Measurements from ENCODE around the gene TSPAN10.
A peak's percentile ranks its signal among the peaks of the same experiment; 100 is the strongest.

The TSPAN10 gene

GRCh38 chr17:81651692-81652091, 14.7 kb downstream of the TSPAN10 start:
- no peak overlapping the region for H3K27ac ChIP-seq (ENCODE audit: low read depth, low read length)
- 90% methylated on average over 10 of the region's 10 CpGs for WGBS

GRCh38 chr17:81652906-81653771, 16.1 kb downstream of the TSPAN10 start:
- no peaks in the 10 kb centered on the region; the same call in none of the 2 replicates for H3K9me3 ChIP-seq (ENCODE audit: insufficient read depth, low read depth, low read length)
- 0 out of 2 replicates have a peak overlapping the region, but pooled peaks have one; percentile 47 for H3K9ac ChIP-seq (ENCODE audit: low read depth, low read length)
- peak overlapping the region; percentile 44 for H3K4me3 ChIP-seq (ENCODE audit: low read length)
- peaks cover 4% of the 10 kb centered on the region for H3K4me1 ChIP-seq (ENCODE audit: insufficient read depth, low read length)
- H3K36me3 ChIP-seq (ENCODE audit: insufficient read depth, low read length) = no peaks in the 10 kb centered on the region
- WGBS = 20% methylated on average over 27 of the region's 27 CpGs
- peak overlapping the region; percentile 41; the same call in 1 of the 2 replicates for H3K27ac ChIP-seq (ENCODE audit: low read depth, low read length)
- peaks cover 17% of the 10 kb centered on the region for H3K27me3 ChIP-seq (ENCODE audit: insufficient read depth, low read length)

More at GRCh38 chr17:81651692-81652091, 14.7 kb downstream of the TSPAN10 start:
- Histone ChIP-seq H3K9me3 (ENCODE audit: insufficient read depth, low read depth, low read length) (no peaks in the 10 kb centered on the region; the same call in none of the 2 replicates), H3K4me1 (ENCODE audit: insufficient read depth, low read length) (peaks cover 4% of the 10 kb centered on the region), H3K36me3 (ENCODE audit: insufficient read depth, low read length) (no peaks in the 10 kb centered on the region), H3K4me3 (ENCODE audit: low read length) (no peak overlapping the region), H3K9ac (ENCODE audit: low read depth, low read length) (no peak overlapping the region), H3K27me3 (ENCODE audit: insufficient read depth, low read length) (peaks cover 32% of the 10 kb centered on the region)

- H3K27ac ChIP-seq (ENCODE audit: low read depth, low read length) = no peak overlapping the region
- no peaks in the 10 kb centered on the region for H3K36me3 ChIP-seq (ENCODE audit: insufficient read depth, low read length)
- peaks cover 4% of the 10 kb centered on the region for H3K4me1 ChIP-seq (ENCODE audit: insufficient read depth, low read length)
- no peaks in the 10 kb centered on the region for H3K27me3 ChIP-seq (ENCODE audit: insufficient read depth, low read length)
- no peak overlapping the region for H3K4me3 ChIP-seq (ENCODE audit: low read length)
- no peaks in the 10 kb centered on the region for H3K9me3 ChIP-seq (ENCODE audit: insufficient read depth, low read depth, low read length)
- WGBS = 92% methylated on average over 18 of the region's 18 CpGs
- no peak overlapping the region for H3K9ac ChIP-seq (ENCODE audit: low read depth, low read length)
Measured at GRCh38 chr17:81655378-81656117, 18.6 kb downstream of the TSPAN10 start.

- Histone ChIP-seq H3K4me3 (ENCODE audit: low read length) (no peak within 1 kb of the TSS), H3K9ac (ENCODE audit: low read depth, low read length) (no peak within 1 kb of the TSS)
Measured at GRCh38 chr17:81656118-81656743, 19.2 kb downstream of the TSPAN10 start, which contains the start of gene PDE6G. TSS of gene PDE6G (minus strand) at chr17:81656542. CDS start at chr17:81653305, 3,237 bp downstream.

GRCh38 chr17:81656835-81657234, 19.8 kb downstream of the TSPAN10 start:
- Histone ChIP-seq H3K36me3 (ENCODE audit: insufficient read depth, low read length) (no peaks in the 10 kb centered on the region), H3K9ac (ENCODE audit: low read depth, low read length) (no peak overlapping the region), H3K4me3 (ENCODE audit: low read length) (no peak overlapping the region), H3K4me1 (ENCODE audit: insufficient read depth, low read length) (peaks cover 4% of the 10 kb centered on the region), H3K27me3 (ENCODE audit: insufficient read depth, low read length) (no peaks in the 10 kb centered on the region), H3K27ac (ENCODE audit: low read depth, low read length) (no peak overlapping the region), H3K9me3 (ENCODE audit: insufficient read depth, low read depth, low read length) (no peaks in the 10 kb centered on the region)
- 85% methylated on average over 4 of the region's 4 CpGs for WGBS

More at GRCh38 chr17:81656118-81656743, 19.2 kb downstream of the TSPAN10 start, which contains the start of gene PDE6G:
- H3K4me1 ChIP-seq (ENCODE audit: insufficient read depth, low read length) = peaks cover 4% of the 10 kb centered on the region
- H3K36me3 ChIP-seq (ENCODE audit: insufficient read depth, low read length) = no peaks in the 10 kb centered on the region
- no peaks in the 10 kb centered on the region for H3K9me3 ChIP-seq (ENCODE audit: insufficient read depth, low read depth, low read length)
- no peaks in the 10 kb centered on the region for H3K27me3 ChIP-seq (ENCODE audit: insufficient read depth, low read length)
- 88% methylated on average over 15 of the region's 15 CpGs for WGBS
- no peak within 1 kb of the TSS for H3K27ac ChIP-seq (ENCODE audit: low read depth, low read length)

- Histone ChIP-seq H3K4me1 (ENCODE audit: insufficient read depth, low read length) (no peaks in the 10 kb centered on the region), H3K9ac (ENCODE audit: low read depth, low read length) (no peak overlapping the region), H3K27ac (ENCODE audit: low read depth, low read length) (no peak overlapping the region), H3K4me3 (ENCODE audit: low read length) (no peak overlapping the region), H3K36me3 (ENCODE audit: insufficient read depth, low read length) (peaks cover 2% of the 10 kb centered on the region; the same call in 1 of the 2 replicates), H3K27me3 (ENCODE audit: insufficient read depth, low read length) (no peaks in the 10 kb centered on the region), H3K9me3 (ENCODE audit: insufficient read depth, low read depth, low read length) (no peaks in the 10 kb centered on the region)
- WGBS = 96% methylated on average over 5 of the region's 5 CpGs
Measured at GRCh38 chr17:81659038-81659437, 22.0 kb downstream of the TSPAN10 start.

GRCh38 chr17:81660441-81660840, 23.4 kb downstream of the TSPAN10 start:
- Histone ChIP-seq H3K27ac (ENCODE audit: low read depth, low read length) (no peak overlapping the region), H3K9ac (ENCODE audit: low read depth, low read length) (no peak overlapping the region), H3K27me3 (ENCODE audit: insufficient read depth, low read length) (no peaks in the 10 kb centered on the region), H3K36me3 (ENCODE audit: insufficient read depth, low read length) (peaks cover 13% of the 10 kb centered on the region), H3K4me3 (ENCODE audit: low read length) (no peak overlapping the region), H3K9me3 (ENCODE audit: insufficient read depth, low read depth, low read length) (no peaks in the 10 kb centered on the region), H3K4me1 (ENCODE audit: insufficient read depth, low read length) (peaks cover 4% of the 10 kb centered on the region; the same call in 1 of the 2 replicates)
- WGBS = 96% methylated on average over 9 of the region's 9 CpGs

GRCh38 chr17:81662002-81662401, 25.0 kb downstream of the TSPAN10 start:
- no peak overlapping the region for H3K9ac ChIP-seq (ENCODE audit: low read depth, low read length)
- 94% methylated on average over 4 of the region's 4 CpGs for WGBS
- no peak overlapping the region for H3K4me3 ChIP-seq (ENCODE audit: low read length)
- H3K36me3 ChIP-seq (ENCODE audit: insufficient read depth, low read length) = peaks cover 13% of the 10 kb centered on the region
- no peak overlapping the region for H3K27ac ChIP-seq (ENCODE audit: low read depth, low read length)
- no peaks in the 10 kb centered on the region for H3K27me3 ChIP-seq (ENCODE audit: insufficient read depth, low read length)
- H3K9me3 ChIP-seq (ENCODE audit: insufficient read depth, low read depth, low read length) = no peaks in the 10 kb centered on the region
- peaks cover 8% of the 10 kb centered on the region; the same call in 1 of the 2 replicates for H3K4me1 ChIP-seq (ENCODE audit: insufficient read depth, low read length)

- H3K4me1 ChIP-seq (ENCODE audit: insufficient read depth, low read length) = peaks cover 16% of the 10 kb centered on the region
- no peak overlapping the region for H3K27ac ChIP-seq (ENCODE audit: low read depth, low read length)
- no peak overlapping the region for H3K9ac ChIP-seq (ENCODE audit: low read depth, low read length)
- H3K36me3 ChIP-seq (ENCODE audit: insufficient read depth, low read length) = peaks cover 27% of the 10 kb centered on the region
- no peaks in the 10 kb centered on the region for H3K27me3 ChIP-seq (ENCODE audit: insufficient read depth, low read length)
- H3K9me3 ChIP-seq (ENCODE audit: insufficient read depth, low read depth, low read length) = no peaks in the 10 kb centered on the region
- WGBS = 97% methylated on average over 7 of the region's 7 CpGs
- no peak overlapping the region for H3K4me3 ChIP-seq (ENCODE audit: low read length)
Measured at GRCh38 chr17:81664051-81664470, 27.1 kb downstream of the TSPAN10 start.

- no peaks in the 10 kb centered on the region for H3K27me3 ChIP-seq (ENCODE audit: insufficient read depth, low read length)
- H3K4me1 ChIP-seq (ENCODE audit: insufficient read depth, low read length) = peaks cover 16% of the 10 kb centered on the region
- H3K36me3 ChIP-seq (ENCODE audit: insufficient read depth, low read length) = peaks cover 41% of the 10 kb centered on the region
- H3K4me3 ChIP-seq (ENCODE audit: low read length) = peak overlapping the region; percentile 95
- H3K27ac ChIP-seq (ENCODE audit: low read depth, low read length) = peak overlapping the region; percentile 84
- no peaks in the 10 kb centered on the region for H3K9me3 ChIP-seq (ENCODE audit: insufficient read depth, low read depth, low read length)
- 69% methylated on average over 30 of the region's 30 CpGs for WGBS
- peak overlapping the region; percentile 85 for H3K9ac ChIP-seq (ENCODE audit: low read depth, low read length)
Measured at GRCh38 chr17:81665205-81666091, 28.5 kb downstream of the TSPAN10 start.
